HCT116 (cell line): ENCODE measurements around the gene AP3D1.

Source experiments
- CEBPB ChIP-seq: IDR thresholded peaks from 2 replicates; pipeline ENCODE4 v1.6.1; 2012; ENCODE audit warnings: low read depth
- CTCF ChIP-seq, 3 experiments: fragments of 200-600 bp in 1 of 3; sonication (generic) in 1 of 3; IDR thresholded peaks in 2 of 3; conservative IDR thresholded peaks in 1 of 3; 2 replicates each; pipeline ENCODE4 v1.5.1; 2012 to 2017; ENCODE audit warnings: low read depth in 2 of 3, low read length in 2 of 3, antibody characterized with exemption in 1 of 3, borderline replicate concordance in 1 of 3, control low read depth in 1 of 3, mild to moderate bottlenecking in 1 of 3, mixed read lengths in 1 of 3, mixed run types in 1 of 3, moderate library complexity in 1 of 3; ENCODE audit not compliant: insufficient read depth in 1 of 3
- EZH2phosphoT487 ChIP-seq: fragments of 200-600 bp; IDR thresholded peaks from 2 replicates; pipeline ENCODE4 v1.6.1; 2018; ENCODE audit warnings: antibody characterized with exemption, borderline replicate concordance
- RAD21 ChIP-seq: IDR thresholded peaks from 2 replicates; pipeline ENCODE4 v1.6.1; 2012; ENCODE audit warnings: low read depth, mild to moderate bottlenecking
- REST ChIP-seq: IDR thresholded peaks from 2 replicates; pipeline ENCODE4 v1.6.1; 2012; ENCODE audit warnings: low read depth
- SIN3A ChIP-seq: IDR thresholded peaks from 2 replicates; pipeline ENCODE4 v1.6.1; 2012; ENCODE audit warnings: low read depth
- TCF7L2 ChIP-seq: IDR thresholded peaks from 2 replicates; pipeline ENCODE4 v1.7.0; 2011; ENCODE audit warnings: borderline replicate concordance, inconsistent platforms; ENCODE audit not compliant: insufficient read depth, insufficient read length; ENCODE audit errors: extremely low read depth

- no peak for TF ChIP-seq REST
- no peak for TF ChIP-seq CTCF (IDR thresholded peaks at IDR 0.05 in 2 of 3, conservative IDR thresholded peaks at IDR 0.05 in 1 of 3; ENCODE audit: borderline replicate concordance in 1 of 3, insufficient read depth in 1 of 3, low read depth in 2 of 3, low read length in 2 of 3)
- no peak for TF ChIP-seq RAD21
- TF ChIP-seq CEBPB, result no peak
- no peak for TF ChIP-seq SIN3A
- TF ChIP-seq EZH2phosphoT487, result no peak
- no peak for TF ChIP-seq TCF7L2
Observed at GRCh38 chr19:2129022-2129421, 22.3 kb downstream of the AP3D1 start.
